Hindlimb muscle (tissue), 1 donor: Measurements from ENCODE around the gene PPP1R12A. TPM values are rescaled to one million over a fixed set of nuclear protein-coding genes. Genes with fewer than 3 reads are reported as not detected.

Source experiments
- DNase-seq: peaks from one replicate; pipeline ENCODE4 v3.0.0-alpha.2; 2013
- polyA plus RNA-seq: library from polyadenylated mRNA; unstranded; fragments of 120-200 nt; gene quantifications from one replicate; pipeline ENCODE4 v1.2.1, GENCODE V29; 2013; ENCODE audit not compliant: insufficient read length

Gene PPP1R12A
- polyA plus RNA-seq, 1 donor = 59.2 TPM

DNA sequence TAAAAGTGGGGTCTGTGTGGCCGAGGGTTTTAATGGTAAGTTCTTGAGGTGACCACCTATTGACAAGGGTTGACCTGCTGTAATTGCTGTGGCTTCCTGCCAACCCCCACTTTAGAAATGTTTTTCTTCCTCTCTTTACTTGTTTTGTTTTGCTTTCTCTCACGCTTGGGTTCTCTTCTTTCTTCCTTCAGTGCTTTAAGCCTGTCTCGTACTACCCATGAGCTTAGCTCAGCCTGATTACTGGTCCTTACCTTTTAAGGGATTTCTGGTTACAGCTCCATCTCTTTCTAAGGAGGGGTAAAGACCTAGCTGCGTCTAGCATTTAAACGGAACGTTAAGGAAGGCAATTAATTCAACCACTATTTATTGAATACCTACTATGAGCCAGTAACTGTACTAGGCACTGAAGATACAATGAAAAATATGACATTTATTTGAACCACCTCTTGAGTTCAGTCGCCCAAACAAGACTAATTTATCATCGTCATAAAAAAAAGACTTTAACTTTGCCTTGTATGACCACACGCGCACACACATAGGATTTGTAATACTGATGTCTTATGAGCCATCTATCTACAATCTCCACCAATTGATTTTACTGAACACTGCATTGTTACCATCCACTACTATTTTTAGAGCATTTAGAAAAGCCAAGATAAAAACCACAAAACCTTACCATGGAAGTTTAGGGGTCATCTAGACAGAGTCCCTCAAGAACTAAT, 888 bp upstream of the PPP1R12A start:
- no peak for DNase-seq

DNA sequence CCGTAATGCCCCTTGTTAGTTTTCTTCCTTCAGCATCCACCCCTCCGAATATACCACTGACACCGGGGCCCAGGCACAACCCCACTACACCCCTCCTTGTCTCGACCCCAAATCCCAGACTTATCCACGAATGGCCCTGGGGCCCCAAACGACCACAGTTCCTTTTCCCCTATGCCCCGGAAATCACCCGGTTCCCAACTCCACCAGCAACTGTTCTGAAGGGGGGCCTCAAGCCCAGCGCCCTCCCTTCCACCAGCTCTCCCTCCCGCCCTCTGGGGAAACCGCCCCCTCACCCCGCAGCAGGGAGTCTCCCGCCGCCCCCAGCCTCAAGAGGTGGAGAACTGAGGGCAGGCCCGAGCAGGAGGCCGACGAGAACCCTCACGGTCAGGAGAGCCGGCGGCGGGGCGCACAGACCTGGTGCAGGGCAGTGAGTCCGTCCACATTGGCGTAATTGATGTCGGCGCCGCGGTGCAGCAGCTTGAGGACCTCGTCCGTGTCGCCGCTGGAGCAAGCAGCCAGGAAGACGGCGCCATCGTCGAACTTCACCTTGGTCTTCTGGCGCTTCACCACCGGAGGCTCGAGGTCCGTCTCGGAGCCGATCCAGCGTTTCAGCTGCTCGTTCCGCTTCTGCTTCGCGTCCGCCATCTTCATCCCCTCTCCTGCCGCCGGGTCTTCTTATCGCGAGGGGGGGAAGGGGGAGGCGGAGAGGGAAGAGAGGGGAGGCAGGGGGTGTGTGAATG, 446 bp downstream of the PPP1R12A start:
- peak; percentile 73 for DNase-seq

DNA sequence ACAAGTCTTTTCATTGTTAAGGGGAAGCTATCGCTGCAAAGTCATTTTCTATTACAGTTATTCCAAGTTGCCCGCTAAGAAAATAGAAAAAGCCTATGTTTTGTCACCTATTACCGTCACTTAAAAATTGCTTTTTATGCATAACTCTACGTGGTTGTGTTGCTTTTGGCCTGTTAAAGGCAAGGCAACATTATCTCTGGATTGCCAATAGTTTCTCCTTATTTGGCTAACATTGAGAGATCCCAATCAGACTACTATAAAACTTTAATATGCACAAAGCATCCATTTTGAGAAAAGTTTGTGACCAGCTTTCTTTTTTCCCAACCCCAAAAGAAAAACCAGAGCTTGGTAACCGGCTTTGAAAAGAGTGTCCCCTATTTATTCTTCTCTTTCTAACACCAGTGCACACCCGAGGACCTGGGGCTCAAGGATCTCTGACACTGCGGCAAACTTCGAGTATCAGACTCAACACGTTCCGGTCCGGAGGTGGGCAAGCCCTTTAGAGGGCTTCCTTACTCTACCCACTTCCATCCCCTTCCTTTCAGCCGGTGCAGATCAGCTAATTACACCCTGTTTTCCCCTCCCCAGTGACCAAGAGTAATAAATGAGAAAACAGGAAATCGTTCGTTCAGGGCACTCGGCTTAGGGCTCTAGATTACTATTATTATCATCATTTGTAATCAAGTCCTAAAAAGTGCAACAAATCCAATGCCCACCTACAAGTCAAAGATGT, 1.2 kb downstream of the PPP1R12A start:
- DNase-seq = peak; percentile 29

DNA sequence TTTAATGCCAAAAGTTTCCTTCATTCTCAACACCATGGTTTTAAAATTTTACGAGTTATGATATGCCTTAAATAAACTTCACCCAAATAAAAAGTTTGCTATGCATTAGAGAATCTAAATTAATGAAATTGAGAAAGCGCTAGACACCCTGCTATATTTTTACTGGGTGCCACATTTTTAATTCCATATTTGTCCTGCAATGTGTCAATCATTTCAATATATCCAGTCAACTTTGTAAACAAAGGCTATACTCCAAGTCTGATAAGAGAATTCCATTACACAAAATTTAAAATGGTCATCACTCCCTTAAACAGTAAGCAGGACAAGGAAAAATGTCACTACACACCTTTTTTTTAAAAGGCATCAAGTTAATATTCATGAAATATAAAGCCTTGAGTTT, 1.9 kb downstream of the PPP1R12A start:
- DNase-seq = no peak

DNA sequence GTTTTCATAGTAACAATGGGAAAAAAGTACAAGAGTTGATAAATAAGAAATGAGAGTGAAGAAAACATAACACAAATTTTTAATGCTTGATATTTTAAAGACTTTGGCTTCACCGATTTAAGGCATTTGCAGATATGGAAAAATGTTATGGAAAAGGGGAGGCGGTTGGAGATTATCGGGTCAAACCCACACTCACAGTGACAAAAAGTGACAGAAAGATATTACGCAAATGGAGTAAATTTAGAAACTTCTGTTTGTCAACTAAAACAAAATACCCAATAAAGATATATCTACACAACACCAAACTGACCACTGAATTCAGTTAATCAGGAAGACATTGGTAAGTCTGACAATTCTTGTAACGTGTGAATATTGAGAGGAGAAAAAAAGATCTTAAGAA, 2.5 kb downstream of the PPP1R12A start:
- no peak for DNase-seq

DNA sequence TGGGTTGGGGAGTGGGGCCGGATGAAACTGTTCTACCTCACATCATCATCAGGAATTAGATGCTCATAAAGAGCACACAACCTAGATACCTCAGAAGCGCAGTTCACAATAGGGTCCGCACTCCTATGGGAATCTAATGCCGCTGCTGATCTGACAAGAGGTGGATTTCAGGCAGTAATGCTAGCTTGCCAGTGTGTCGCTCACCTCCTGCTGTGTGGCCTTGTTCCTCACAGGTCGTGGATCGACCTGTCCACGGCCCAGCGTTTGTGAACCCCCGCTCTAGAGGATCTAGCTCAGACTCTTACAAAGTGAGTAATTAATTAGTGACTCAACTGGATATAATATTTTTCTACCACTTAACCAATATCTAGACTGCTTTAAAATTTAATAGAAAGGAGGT, 5.8 kb downstream of the PPP1R12A start:
- no peak for DNase-seq

DNA sequence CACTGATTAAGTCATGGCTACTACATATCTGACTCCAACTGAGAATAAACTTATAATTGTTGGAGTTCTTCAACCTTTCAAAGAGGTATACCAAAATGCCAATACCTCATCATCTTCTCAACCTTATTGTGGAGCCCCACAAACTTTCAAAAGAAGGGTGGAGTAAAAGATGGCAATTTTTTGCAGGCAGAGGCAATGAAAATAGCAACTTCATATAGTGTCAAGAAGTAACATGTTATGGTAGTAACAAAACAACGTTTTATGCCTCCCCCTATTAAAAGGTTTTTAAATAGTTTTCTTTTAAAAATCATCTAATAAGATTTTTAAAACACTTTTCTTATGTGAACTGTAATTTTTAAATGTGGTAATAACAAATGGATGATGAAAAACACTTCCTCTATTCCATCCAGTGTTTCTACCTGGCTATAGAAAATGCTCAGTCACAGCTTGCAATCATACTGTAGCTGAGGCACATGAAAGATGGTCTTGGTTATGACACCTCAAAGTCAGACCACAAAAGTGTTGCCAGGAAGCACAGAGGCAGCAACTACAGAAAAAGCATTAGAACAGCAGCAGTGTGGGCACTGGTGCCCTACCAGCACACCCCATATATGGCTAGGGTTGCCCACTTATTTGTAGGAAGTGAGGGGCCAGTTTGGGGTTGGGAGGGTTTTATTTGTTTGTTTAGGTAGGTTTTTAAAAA, 7.0 kb downstream of the PPP1R12A start:
- DNase-seq = no peak

DNA sequence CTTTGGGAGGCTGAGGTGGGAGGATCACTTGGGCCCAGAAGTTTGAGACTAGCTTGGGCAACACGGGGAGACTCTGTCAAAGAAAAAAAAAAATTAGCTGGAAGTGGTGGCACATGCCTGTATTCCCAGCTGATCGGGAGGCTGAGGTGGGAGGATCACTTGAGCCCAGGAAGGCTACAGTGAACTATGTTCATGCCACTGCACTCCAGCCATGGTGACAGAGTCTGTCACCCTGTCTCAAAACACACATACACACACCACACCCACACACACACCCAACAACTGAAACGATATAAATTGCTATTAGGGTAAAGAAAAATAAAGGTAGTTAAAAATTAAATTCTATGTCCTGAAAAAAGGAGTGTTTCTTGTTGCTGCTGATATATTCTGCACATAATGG, 7.9 kb downstream of the PPP1R12A start:
- DNase-seq = no peak

DNA sequence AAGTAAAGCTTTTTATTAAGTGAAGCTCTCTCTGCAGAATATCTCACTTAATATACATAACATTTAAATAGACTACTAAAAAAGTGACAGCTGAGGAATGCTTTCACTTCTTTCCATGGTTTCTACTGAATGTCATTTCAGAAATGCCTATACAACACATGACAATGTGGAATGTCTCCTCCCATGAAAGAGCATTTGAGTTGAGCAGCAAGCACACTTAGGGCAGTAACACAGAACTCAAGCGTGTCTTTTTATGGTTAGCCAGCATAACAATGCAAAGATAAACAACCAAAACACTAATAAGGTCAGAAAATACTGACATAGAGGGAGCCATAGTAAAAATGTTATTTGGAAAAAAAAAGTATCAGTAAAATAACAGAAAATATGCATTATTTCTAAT, 9.4 kb downstream of the PPP1R12A start:
- DNase-seq = no peak

DNA sequence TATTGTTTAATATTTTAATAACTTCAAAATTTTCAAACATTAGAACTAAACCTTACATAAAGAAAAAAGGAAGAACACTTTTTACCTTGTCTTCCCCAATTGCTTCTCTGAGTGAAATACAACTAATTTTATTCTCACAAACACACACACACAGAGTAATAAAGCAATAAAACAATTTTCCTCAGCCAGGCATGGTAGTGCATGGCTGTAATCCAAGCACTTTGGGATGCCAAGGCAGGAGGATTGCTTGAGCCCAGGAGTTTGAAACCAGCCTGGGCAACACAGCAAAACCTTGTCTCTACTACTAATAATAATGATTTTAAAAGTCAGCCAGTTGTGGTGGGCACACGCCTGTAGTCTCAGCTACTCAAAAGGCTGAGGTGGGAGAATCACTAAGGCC, 13.1 kb downstream of the PPP1R12A start:
- no peak for DNase-seq

DNA sequence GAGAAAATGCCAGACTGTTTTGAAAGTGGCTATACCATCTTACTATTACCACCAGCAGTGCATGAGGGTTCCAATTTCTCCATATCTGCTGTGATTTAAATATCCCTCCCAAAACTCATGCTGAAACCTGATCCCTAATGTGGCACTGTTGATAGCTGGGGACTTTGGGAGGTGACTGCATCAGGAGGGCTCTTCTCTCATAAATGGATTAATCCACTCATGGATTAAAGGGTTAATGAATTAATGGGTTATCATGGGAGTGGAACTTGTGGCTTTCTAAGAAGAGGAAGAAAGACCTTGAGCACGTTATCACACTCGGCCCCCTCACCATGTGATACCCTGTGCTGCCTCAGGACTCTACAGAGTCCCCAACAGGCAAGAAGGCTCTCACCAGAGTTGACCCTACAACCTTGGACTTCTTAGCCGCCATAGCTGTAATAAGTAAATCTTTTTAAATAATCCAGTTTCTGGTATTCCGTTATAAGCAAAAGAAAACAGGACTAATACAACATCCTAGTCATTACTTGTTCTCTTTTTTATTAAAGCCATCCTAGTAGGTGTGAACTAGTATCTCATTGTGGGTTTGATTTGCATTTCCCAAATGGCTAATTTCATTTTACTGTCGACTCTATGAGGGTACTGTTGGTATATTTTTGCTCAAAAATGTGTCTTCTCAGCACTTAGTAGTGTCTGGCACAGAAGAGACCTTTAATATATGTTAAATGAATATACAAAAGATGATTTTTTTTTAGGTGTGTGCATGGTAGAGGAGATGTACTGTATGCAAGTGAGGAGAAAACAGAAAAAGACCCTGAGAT, 14.3 kb downstream of the PPP1R12A start:
- DNase-seq = no peak

DNA sequence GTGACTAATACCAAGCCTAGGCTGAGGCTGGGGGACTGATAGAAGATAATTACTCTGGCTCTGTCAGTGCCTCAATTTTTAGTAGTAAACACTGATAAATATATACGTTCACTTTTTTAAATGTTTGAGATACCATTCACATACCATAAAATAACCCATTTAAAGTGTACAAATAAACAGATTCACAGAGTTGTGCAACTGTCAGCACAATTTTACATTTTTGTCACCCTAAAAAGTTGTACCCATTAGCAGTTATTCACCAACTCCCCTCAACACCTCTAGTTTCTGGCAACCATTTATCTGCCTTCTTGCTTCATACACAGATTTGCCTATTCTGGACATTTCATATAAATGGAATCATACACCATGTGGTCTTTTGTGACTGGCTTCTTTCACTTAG, 15.1 kb downstream of the PPP1R12A start:
- no peak for DNase-seq

DNA sequence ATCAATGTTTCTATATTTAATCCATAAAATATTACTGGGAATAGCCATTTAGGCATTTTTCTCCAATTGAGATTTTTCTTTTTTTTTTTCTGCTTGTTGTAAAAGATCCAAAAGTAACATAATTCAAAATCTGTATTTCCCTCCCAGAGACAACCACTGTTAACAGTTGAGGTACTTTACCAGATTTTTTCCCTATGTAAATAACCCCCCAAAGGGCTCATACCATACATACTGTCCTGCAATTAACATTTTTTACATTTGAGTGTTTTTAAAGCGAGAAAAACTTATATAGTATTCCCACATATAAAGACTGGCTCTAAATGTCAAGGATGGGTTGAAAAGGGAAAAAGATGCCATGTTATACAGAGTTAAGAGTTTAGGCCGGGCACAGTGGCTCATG, 18.1 kb downstream of the PPP1R12A start:
- no peak for DNase-seq

DNA sequence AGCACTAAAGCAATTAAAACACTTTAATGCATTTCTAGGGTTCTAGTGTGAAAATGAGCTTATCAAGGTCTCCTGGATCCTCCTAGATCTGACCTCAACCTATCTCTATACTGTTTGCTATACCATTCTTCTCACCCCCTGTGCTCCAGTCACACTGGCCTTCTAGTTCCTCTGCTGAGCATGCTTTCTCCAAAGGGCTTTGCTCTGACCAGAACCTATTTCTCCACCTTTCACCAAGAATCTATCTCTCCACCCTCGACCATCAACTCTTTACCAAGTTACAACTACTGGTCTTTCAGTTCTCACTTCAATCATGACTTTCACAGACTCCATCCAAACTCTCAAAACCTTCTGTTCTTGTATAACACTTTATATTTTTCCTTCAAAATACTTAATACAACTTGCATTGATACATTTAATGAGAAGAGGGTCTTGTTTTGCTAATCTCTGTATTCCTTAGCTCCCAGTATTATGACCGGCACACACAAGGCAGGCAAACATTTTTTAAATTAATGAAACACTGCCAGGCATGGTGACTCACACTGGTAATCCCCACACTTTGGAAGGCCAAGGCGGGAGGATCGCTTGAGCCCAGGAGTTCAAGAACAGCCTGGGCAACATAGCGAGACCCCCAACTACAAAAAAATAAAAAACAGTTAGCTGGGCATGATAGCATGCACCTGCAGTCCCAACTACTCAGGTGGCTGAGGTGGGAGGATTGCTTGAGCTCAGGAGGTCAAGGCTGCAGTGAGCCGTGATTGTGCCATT, 22.8 kb downstream of the PPP1R12A start:
- DNase-seq = no peak

DNA sequence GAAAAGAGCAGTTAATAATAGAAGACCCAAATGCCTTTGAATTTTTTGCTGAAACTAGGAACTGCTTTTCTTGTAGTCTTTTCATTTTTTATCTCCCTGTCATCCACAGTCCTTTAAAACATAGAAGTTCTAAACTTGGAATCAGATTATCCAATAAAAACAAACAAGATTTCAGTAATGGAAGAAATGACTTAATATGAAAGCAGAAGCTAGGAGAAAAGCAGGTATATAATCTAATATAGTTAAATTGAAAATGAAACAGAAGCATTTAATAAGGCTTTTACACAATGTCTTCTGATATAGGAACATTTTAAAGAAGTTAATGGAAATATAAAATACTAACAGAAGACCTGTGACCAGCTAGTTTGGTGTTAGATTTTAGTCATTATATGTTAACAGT, 26.5 kb downstream of the PPP1R12A start:
- no peak for DNase-seq

DNA sequence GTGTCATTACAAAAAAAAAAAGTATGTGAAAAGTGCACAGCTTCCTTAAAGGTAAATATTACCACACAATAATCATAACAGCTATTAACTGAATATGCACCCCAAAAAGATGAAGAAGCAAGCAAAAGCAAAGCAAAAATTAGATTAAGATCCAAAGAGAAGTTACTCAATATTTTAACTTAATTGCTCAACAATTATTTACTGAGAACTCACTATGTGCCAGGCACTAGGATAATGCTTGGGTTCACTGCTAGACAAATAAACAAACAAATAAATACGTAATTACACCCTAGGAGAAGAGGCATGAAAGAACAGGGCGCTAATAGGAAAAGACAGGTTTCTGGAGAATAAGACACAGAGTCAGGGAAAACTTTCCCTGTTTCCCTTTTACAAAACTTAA, 33.4 kb downstream of the PPP1R12A start:
- DNase-seq = no peak

DNA sequence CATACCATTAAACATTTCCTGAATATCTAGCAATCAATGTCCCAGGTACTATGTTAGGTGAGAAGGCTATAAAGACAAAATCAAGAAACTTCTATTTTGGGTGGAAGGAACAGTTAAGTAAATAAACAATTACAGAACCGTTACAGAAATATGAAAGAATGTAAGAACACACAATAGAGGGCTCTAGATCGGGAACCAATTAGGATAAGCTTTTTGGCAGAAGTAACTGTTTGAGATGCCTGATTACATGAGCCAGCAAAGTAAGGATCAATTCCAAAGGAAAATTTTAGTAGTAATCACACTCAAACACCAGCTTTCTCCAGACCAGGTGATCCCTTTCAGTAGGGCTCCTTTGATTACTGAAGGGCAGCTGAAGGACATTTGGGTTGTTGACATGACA, 33.9 kb downstream of the PPP1R12A start:
- no peak for DNase-seq

DNA sequence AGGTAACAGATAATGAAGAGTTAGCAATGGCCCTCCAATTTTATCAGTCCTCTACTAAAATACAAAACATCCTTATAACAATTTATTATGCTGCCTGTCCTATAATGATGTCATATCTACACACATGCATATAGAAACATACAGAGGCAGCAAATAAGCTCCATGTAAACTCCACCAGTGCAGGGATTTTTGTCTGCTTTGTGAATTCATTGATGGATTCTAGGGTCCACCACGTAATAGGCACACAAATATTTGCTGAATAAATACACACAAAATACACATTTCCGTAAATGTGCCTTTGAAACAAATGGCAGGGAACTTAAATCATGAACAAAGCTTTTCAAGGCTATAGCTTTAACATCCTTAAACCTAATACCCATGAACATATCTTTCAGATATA, 34.7 kb downstream of the PPP1R12A start:
- no peak for DNase-seq

DNA sequence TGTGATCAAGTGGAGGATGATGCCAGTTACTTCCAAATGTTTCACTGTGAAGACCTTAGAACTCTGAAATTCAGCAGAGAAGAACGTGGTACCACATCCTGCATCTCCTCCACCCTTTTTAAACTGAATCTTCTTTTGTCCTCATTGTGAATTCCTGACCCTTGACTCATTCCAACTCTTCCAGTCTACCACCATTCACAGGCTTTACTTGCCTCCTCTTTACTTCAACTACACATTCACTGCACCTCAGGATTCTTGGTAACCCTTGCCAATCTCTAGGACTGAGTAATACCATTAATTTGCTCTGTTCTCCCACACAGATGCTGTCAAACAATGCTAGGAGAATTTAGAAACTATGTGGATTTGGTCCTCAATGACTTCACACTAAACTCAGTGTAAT, 37.3 kb downstream of the PPP1R12A start:
- DNase-seq = no peak

DNA sequence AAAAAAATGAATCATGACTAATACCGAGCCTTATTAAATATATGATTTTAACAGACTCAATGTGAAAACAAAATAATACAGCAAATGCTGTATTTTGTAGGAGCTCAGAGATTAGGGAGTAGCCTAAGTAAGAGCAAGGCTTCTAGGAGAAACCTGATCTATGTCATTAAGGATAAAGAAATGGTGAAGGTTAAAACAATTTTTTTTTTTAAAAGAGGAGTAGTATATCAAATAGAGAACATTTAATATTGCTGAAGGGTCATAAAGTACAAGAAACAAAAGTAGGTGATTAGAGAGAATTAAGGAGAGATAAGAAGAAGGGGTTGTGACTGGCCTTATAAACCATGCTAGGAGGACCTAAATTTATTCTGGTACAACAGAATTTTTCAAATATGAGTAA, 39.1 kb downstream of the PPP1R12A start:
- no peak for DNase-seq

DNA sequence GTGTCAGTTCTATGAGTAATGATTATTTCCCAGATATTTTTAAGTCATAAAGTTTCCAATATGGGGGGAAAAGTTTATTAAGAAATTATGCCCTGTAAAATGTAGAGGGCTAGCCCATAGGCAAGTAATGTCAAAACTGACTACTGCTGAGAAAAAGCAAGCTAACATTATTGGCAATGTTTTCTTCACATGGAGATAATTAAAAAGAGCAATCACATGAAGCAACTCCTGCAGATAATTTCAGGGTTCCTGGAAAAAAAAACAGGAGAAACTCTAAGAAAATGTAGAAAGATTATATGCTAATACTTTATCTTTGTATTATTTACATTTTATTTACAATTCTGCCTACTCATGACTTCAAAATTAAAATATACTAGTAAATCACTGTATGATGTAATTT, 39.8 kb downstream of the PPP1R12A start:
- no peak for DNase-seq
